ENCODE results near the gene BTG1.

GRCh38 chr12:92123780-92124688, 21.6 kb downstream of the BTG1 start:
- TF ChIP-seq CTCF (conservative IDR thresholded peaks at IDR 0.05), result no peak
- TF ChIP-seq EZH2 (IDR thresholded peaks at IDR 0.05; ENCODE audit: low read depth), result no peak

Data from PC-9 (cell line).